CD14-positive monocyte (primary cell): ENCODE measurements around the gene MXD4. TPM values are rescaled to one million over a fixed set of nuclear protein-coding genes. Genes with fewer than 3 reads are reported as not detected.

Source experiments
- DNase-seq, 3 donors: peaks; one replicate each; pipeline ENCODE4 v3.0.0-alpha.2; 2011 to 2022
- H2AFZ ChIP-seq: 2 replicates; pipeline ENCODE4 v1.6.0; 2012; ENCODE audit warnings: mild to moderate bottlenecking, low read depth, low read length, inconsistent platforms; ENCODE audit not compliant: insufficient read depth, poor library complexity, severe bottlenecking
- H3K27ac ChIP-seq, 2 donors: 1 replicate in 1 of 2; 2 replicates in 1 of 2; pipeline ENCODE4 v1.5.1; 2012 to 2013; ENCODE audit warnings: low read length in 2 of 2, control low read depth in 1 of 2, inconsistent platforms in 1 of 2, low read depth in 1 of 2, mild to moderate bottlenecking in 1 of 2
- H3K27me3 ChIP-seq, 2 donors: one replicate each; pipeline versions ENCODE4 v1.6.0 to v1.6.1; 2011 to 2013; ENCODE audit warnings: low read length in 2 of 2; ENCODE audit not compliant: control insufficient read depth in 2 of 2, insufficient read depth in 2 of 2
- H3K36me3 ChIP-seq, 2 donors: replicated peaks in 1 of 2; 1 replicate in 1 of 2; 2 replicates in 1 of 2; pipeline versions ENCODE4 v1.5.1 to v1.6.1; 2012 to 2013; ENCODE audit warnings: low read length in 2 of 2, control low read depth in 1 of 2, inconsistent platforms in 1 of 2, mild to moderate bottlenecking in 1 of 2; ENCODE audit not compliant: insufficient read depth in 2 of 2, control insufficient read depth in 1 of 2
- H3K4me1 ChIP-seq, 2 donors: 1 replicate in 1 of 2; 2 replicates in 1 of 2; pipeline versions ENCODE4 v1.5.1 to v1.6.1; 2012 to 2013; ENCODE audit warnings: low read length in 2 of 2, control low read depth in 1 of 2, inconsistent platforms in 1 of 2, mild to moderate bottlenecking in 1 of 2, moderate library complexity in 1 of 2; ENCODE audit not compliant: insufficient read depth in 2 of 2, control insufficient read depth in 1 of 2
- H3K4me2 ChIP-seq: replicated peaks from 2 replicates; pipeline ENCODE3; 2012; ENCODE audit warnings: low read length, moderate library complexity, mild to moderate bottlenecking; ENCODE audit not compliant: poor library complexity, severe bottlenecking; ENCODE audit errors: extremely low read depth
- H3K4me3 ChIP-seq, 3 experiments: fragments of 200-600 bp in 1 of 3; sonication (generic) in 1 of 3; replicated peaks in 1 of 3; 1 replicate in 2 of 3; 2 replicates in 1 of 3; pipeline ENCODE4 v1.5.1; 2011 to 2013; ENCODE audit warnings: low read length in 3 of 3, mild to moderate bottlenecking in 3 of 3, control low read depth in 2 of 3, low read depth in 2 of 3, inconsistent platforms in 1 of 3, moderate library complexity in 1 of 3
- H3K79me2 ChIP-seq: 2 replicates; pipeline ENCODE4 v1.6.0; 2012; ENCODE audit warnings: mild to moderate bottlenecking, control low read depth, inconsistent platforms, low read length, moderate library complexity; ENCODE audit not compliant: insufficient read depth
- H3K9ac ChIP-seq: 2 replicates; pipeline ENCODE4 v1.6.0; 2017; ENCODE audit warnings: low read length, mild to moderate bottlenecking; ENCODE audit not compliant: insufficient read depth, poor library complexity, severe bottlenecking
- H3K9me3 ChIP-seq, 2 donors: replicated peaks in 1 of 2; 1 replicate in 1 of 2; 2 replicates in 1 of 2; pipeline versions ENCODE4 v1.5.1 to v1.6.1; 2012 to 2013; ENCODE audit warnings: low read length in 2 of 2, control low read depth in 1 of 2; ENCODE audit not compliant: control insufficient read depth in 1 of 2, insufficient read depth in 1 of 2
- H4K20me1 ChIP-seq: 2 replicates; pipeline ENCODE4 v1.6.0; 2012; ENCODE audit warnings: mild to moderate bottlenecking, low read length, control low read depth, moderate library complexity; ENCODE audit not compliant: insufficient read depth
- H3K27ac Mint-ChIP-seq, 7 donors: one replicate each; pipeline ENCODE4 v1.8.0; 2020; ENCODE audit warnings: mild to moderate bottlenecking in 7 of 7, mixed read lengths in 7 of 7, moderate library complexity in 6 of 7, inconsistent platforms in 2 of 7
- H3K27me3 Mint-ChIP-seq, 3 donors: one replicate each; pipeline ENCODE4 v1.8.0; 2021 to 2022; ENCODE audit warnings: low read depth in 3 of 3, mild to moderate bottlenecking in 3 of 3, mixed read lengths in 3 of 3, moderate library complexity in 3 of 3, inconsistent platforms in 1 of 3
- H3K36me3 Mint-ChIP-seq, 2 donors: one replicate each; pipeline ENCODE4 v1.8.0; 2020; ENCODE audit warnings: mixed read lengths in 2 of 2, inconsistent platforms in 1 of 2, mild to moderate bottlenecking in 1 of 2
- H3K4me1 Mint-ChIP-seq: one replicate; pipeline ENCODE4 v1.8.0; 2020; ENCODE audit warnings: mild to moderate bottlenecking, mixed read lengths
- H3K4me3 Mint-ChIP-seq, 2 donors: one replicate each; pipeline ENCODE4 v1.8.0; 2020; ENCODE audit warnings: mild to moderate bottlenecking in 2 of 2, mixed read lengths in 2 of 2, moderate library complexity in 1 of 2
- H3K9me3 Mint-ChIP-seq, 7 donors: one replicate each; pipeline ENCODE4 v1.8.0; 2020 to 2022; ENCODE audit warnings: mixed read lengths in 7 of 7, mild to moderate bottlenecking in 6 of 7, moderate library complexity in 6 of 7, inconsistent platforms in 2 of 7
- WGBS: methylation state at CpG from one replicate; pipeline ENCODE4 v1.1.5; 2013; ENCODE audit warnings: missing lambda C conversion rate; ENCODE audit not compliant: insufficient coverage; 5-methylcytosine and 5-hydroxymethylcytosine counted together
- intact Hi-C, 2 donors: fragments of 100-400 bp; cut with micrococcal nuclease; formaldehyde crosslinking; loops; one replicate each; pipeline versions ENCODE4 v1.15.0 to v1.15.1; 2023
- polyA plus RNA-seq, 3 donors: library from polyadenylated mRNA; depleted of rRNA in 1 of 3; unstranded in 2 of 3; stranded (reverse) in 1 of 3; fragments of 300-500 nt in 2 of 3; fragments of >200 nt in 1 of 3; fragmentation: Illumina TruSeq in 2 of 3; gene quantifications; 1 replicate in 2 of 3; 2 replicates in 1 of 3; pipeline ENCODE4 v1.2.3, GENCODE V29; 2012 to 2021
- TF ChIP-seq, protein P1 (sequence below): fragments of 200-600 bp; IDR thresholded peaks from one replicate; pipeline ENCODE4 v1.8.0; 2022; ENCODE audit warnings: antibody characterized with exemption, mild to moderate bottlenecking

MXD4 gene
- polyA plus RNA-seq, 3 donors: 24.5 to 39.4 (median 35.9) TPM

DNA sequence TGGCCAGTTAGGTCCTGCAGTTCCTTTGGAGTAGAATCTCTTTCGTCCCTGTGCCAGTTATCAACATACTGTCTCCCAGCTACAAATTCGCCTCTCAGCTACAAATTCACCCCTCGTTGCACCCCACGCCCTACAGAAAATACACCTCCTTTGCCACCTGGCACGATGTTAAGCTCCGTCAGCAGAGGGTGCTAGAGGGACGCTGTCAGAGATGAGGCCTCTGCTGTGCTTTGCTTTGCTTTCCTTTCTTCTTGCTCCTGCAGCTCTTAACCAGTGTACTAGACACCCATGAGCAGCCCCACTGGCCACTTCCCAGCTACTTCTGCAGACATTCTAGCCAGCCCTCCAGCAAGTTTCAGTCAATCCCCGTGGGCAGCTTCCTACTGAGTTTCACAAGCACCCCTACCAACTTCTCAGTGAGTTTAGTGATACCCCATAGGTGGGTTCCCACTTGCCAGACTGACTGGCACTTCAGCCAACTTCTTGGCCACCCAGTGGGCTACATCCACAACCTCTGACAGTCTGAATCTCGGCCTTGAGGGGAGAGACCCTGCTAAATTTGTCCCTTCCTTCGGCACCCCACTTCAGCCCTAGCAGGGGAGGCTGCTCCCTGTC lies 41.8 kb downstream of the MXD4 start:
- Mint-ChIP-seq H3K4me1 (peaks cover 5% of the 10 kb centered on the region), H3K27me3 (peaks cover 0 to 3% (median 0%) of the 10 kb centered on the region in 3 donors), H3K9me3 (no peaks in the 10 kb centered on the region), H3K4me3 (peak overlapping the region in 1 of 2 donors; percentile 56), H3K36me3 (peaks cover 15 to 22% of the 10 kb centered on the region in 2 donors), H3K27ac (peak overlapping the region in 1 of 7 donors; percentile 39)
- Histone ChIP-seq H3K9me3 (no peaks in the 10 kb centered on the region), H3K36me3 (peaks cover 12 to 23% of the 10 kb centered on the region in 2 donors), H2AFZ (no peak overlapping the region), H3K4me3 (no peak overlapping the region), H3K4me2 (no peak overlapping the region), H3K79me2 (no peaks in the 10 kb centered on the region), H3K4me1 (no peaks in the 10 kb centered on the region), H3K27ac (no peak overlapping the region), H4K20me1 (no peaks in the 10 kb centered on the region), H3K9ac (no peak overlapping the region), H3K27me3 (no peaks in the 10 kb centered on the region)
- WGBS: 7% methylated on average over 8 of the region's 10 CpGs
- intact Hi-C loops: loop anchor here (5.0 kb wide), 1 partner anchor 222 kb away; no protein-coding TSS in a partner anchor
- TF ChIP-seq, protein P1, sequence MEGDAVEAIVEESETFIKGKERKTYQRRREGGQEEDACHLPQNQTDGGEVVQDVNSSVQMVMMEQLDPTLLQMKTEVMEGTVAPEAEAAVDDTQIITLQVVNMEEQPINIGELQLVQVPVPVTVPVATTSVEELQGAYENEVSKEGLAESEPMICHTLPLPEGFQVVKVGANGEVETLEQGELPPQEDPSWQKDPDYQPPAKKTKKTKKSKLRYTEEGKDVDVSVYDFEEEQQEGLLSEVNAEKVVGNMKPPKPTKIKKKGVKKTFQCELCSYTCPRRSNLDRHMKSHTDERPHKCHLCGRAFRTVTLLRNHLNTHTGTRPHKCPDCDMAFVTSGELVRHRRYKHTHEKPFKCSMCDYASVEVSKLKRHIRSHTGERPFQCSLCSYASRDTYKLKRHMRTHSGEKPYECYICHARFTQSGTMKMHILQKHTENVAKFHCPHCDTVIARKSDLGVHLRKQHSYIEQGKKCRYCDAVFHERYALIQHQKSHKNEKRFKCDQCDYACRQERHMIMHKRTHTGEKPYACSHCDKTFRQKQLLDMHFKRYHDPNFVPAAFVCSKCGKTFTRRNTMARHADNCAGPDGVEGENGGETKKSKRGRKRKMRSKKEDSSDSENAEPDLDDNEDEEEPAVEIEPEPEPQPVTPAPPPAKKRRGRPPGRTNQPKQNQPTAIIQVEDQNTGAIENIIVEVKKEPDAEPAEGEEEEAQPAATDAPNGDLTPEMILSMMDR: peak; percentile 91
- peak; percentile 38 to 58 (median 46) for DNase-seq

GRCh38 chr4:2219233-2219760 lies 42.6 kb downstream of the MXD4 start:
- Histone ChIP-seq H3K36me3 (peaks cover 12 to 18% of the 10 kb centered on the region in 2 donors), H2AFZ (no peak overlapping the region), H3K4me2 (no peak overlapping the region), H3K4me3 (no peak overlapping the region), H4K20me1 (no peaks in the 10 kb centered on the region), H3K4me1 (no peaks in the 10 kb centered on the region), H3K27ac (no peak overlapping the region), H3K79me2 (no peaks in the 10 kb centered on the region), H3K9me3 (no peaks in the 10 kb centered on the region), H3K27me3 (no peaks in the 10 kb centered on the region), H3K9ac (no peak overlapping the region)
- intact Hi-C loops: no loop called here
- Mint-ChIP-seq H3K4me3 (no peak overlapping the region), H3K4me1 (peaks cover 5% of the 10 kb centered on the region), H3K9me3 (no peaks in the 10 kb centered on the region), H3K27ac (no peak overlapping the region), H3K36me3 (peaks cover 15 to 22% of the 10 kb centered on the region in 2 donors), H3K27me3 (peaks cover 0 to 3% (median 0%) of the 10 kb centered on the region in 3 donors)
- TF ChIP-seq, protein P1: no peak
- DNase-seq: no peak
- 93% methylated on average over 6 of the region's 6 CpGs for WGBS
